ENCODE measurements around the gene VPS54. TPM values are rescaled to one million over a fixed set of nuclear protein-coding genes. Genes with fewer than 3 reads are reported as not detected.
A peak's percentile ranks its signal among the peaks of the same experiment; 100 is the strongest.

Gene VPS54
- total RNA-seq, 1 experiment from 2014 or later, result 13.1 TPM

- ChIA-PET POLR2A (interaction anchor here (0.6 to 18.6 kb wide), 5 partner anchors 8 to 172 kb away, joined by 3 to 248 read pairs (median 5); partner anchors contain the start of gene UGP2), CTCF (interaction anchor here (2.8 kb wide), 1 partner anchor 172 kb away, joined by 15 read pairs; no protein-coding TSS in a partner anchor)
- Mint-ChIP-seq H3K36me3 (ENCODE audit: insufficient read depth, unreplicated experiment) (peaks cover 56% of the 10 kb centered on the region), H3K27me3 (ENCODE audit: insufficient read depth, unreplicated experiment) (no peaks in the 10 kb centered on the region), H3K4me3 (ENCODE audit: unreplicated experiment) (no peak overlapping the region), H3K4me1 (ENCODE audit: insufficient read depth, unreplicated experiment) (peaks cover 49% of the 10 kb centered on the region), H3K9me3 (ENCODE audit: unreplicated experiment) (peaks cover 16% of the 10 kb centered on the region), H3K27ac (ENCODE audit: low read depth, unreplicated experiment) (no peak overlapping the region)
- intact Hi-C loops (cut with micrococcal nuclease), result no loop called here
- TF ChIP-seq, protein P1, sequence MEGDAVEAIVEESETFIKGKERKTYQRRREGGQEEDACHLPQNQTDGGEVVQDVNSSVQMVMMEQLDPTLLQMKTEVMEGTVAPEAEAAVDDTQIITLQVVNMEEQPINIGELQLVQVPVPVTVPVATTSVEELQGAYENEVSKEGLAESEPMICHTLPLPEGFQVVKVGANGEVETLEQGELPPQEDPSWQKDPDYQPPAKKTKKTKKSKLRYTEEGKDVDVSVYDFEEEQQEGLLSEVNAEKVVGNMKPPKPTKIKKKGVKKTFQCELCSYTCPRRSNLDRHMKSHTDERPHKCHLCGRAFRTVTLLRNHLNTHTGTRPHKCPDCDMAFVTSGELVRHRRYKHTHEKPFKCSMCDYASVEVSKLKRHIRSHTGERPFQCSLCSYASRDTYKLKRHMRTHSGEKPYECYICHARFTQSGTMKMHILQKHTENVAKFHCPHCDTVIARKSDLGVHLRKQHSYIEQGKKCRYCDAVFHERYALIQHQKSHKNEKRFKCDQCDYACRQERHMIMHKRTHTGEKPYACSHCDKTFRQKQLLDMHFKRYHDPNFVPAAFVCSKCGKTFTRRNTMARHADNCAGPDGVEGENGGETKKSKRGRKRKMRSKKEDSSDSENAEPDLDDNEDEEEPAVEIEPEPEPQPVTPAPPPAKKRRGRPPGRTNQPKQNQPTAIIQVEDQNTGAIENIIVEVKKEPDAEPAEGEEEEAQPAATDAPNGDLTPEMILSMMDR (IDR thresholded peaks at IDR 0.05; ENCODE audit: unreplicated experiment), result no peak
- DNase-seq (ENCODE audit: unreplicated experiment), result no peak
- no TSS peak for BruUV-seq (replicated peaks)
Observed at GRCh38 chr2:63870679-63871078, 148.5 kb downstream of the VPS54 start.

GRCh38 chr2:63866009-63866709 lies 153.1 kb downstream of the VPS54 start:
- Mint-ChIP-seq H3K4me1 (ENCODE audit: insufficient read depth, unreplicated experiment) (peaks cover 30% of the 10 kb centered on the region), H3K9me3 (ENCODE audit: unreplicated experiment) (no peaks in the 10 kb centered on the region), H3K27me3 (ENCODE audit: insufficient read depth, unreplicated experiment) (no peaks in the 10 kb centered on the region), H3K27ac (ENCODE audit: low read depth, unreplicated experiment) (peak overlapping the region; percentile 72), H3K4me3 (ENCODE audit: unreplicated experiment) (no peak overlapping the region), H3K36me3 (ENCODE audit: insufficient read depth, unreplicated experiment) (peaks cover 49% of the 10 kb centered on the region)
- no TSS peak for BruUV-seq (replicated peaks)
- ChIA-PET CTCF (interaction anchor here (0.6 to 2.0 kb wide), 5 partner anchors 9 to 452 kb away, joined by 3 to 6 read pairs (median 4); no protein-coding TSS in a partner anchor), POLR2A (interaction anchor here (0.6 to 18.6 kb wide), 11 partner anchors 10 to 569 kb away, joined by 3 to 248 read pairs (median 4); partner anchors contain the start of genes MDH1, UGP2 and WDPCP)
- intact Hi-C loops (cut with micrococcal nuclease), result no loop called here
- TF ChIP-seq, protein P1 (IDR thresholded peaks at IDR 0.05; ENCODE audit: unreplicated experiment), result no peak
- no peak for DNase-seq (ENCODE audit: unreplicated experiment)

GRCh38 chr2:63865159-63865799 lies 153.9 kb downstream of the VPS54 start:
- H3K27ac Mint-ChIP-seq (ENCODE audit: low read depth, unreplicated experiment), result peak overlapping the region; percentile 50
- ChIA-PET POLR2A (interaction anchor here (0.6 to 18.6 kb wide), 14 partner anchors 10 to 570 kb away, joined by 3 to 248 read pairs (median 4); partner anchors contain the start of gene UGP2), CTCF (interaction anchor here (0.6 to 11.4 kb wide), 5 partner anchors 9 to 268 kb away, joined by 3 to 114 read pairs (median 5); no protein-coding TSS in a partner anchor)
- BruUV-seq (replicated peaks), result no TSS peak
- no peak overlapping the region for H3K4me3 Mint-ChIP-seq (ENCODE audit: unreplicated experiment)
- H3K27me3 Mint-ChIP-seq (ENCODE audit: insufficient read depth, unreplicated experiment), result no peaks in the 10 kb centered on the region
- TF ChIP-seq, protein P1 (IDR thresholded peaks at IDR 0.05; ENCODE audit: unreplicated experiment), result no peak
- DNase-seq (ENCODE audit: unreplicated experiment), result no peak
- H3K4me1 Mint-ChIP-seq (ENCODE audit: insufficient read depth, unreplicated experiment), result peaks cover 26% of the 10 kb centered on the region
- H3K9me3 Mint-ChIP-seq (ENCODE audit: unreplicated experiment), result no peaks in the 10 kb centered on the region
- intact Hi-C loops (cut with micrococcal nuclease), result no loop called here
- H3K36me3 Mint-ChIP-seq (ENCODE audit: insufficient read depth, unreplicated experiment), result peaks cover 58% of the 10 kb centered on the region

DNA sequence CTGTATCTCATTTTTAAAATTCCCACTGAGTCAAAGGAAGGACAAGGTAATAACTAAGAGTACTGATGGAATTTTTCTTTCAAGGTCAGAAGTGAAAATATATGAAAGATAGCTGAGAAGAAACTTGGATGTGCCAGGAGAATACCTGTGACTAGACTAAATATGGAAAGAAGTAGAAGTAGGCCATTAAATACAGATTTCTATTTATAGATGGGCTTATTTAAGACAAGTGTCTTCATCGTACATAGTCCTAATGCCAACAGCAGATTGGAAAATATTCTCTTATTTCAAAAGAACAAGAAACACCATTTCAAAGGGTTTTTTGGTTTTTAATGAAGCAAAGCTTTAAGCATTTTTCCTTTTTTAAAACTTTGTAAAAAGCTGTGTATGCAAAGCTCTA lies 155.5 kb downstream of the VPS54 start:
- BruUV-seq (replicated peaks), result no TSS peak
- Mint-ChIP-seq H3K27me3 (ENCODE audit: insufficient read depth, unreplicated experiment) (no peaks in the 10 kb centered on the region), H3K9me3 (ENCODE audit: unreplicated experiment) (no peaks in the 10 kb centered on the region), H3K27ac (ENCODE audit: low read depth, unreplicated experiment) (peak overlapping the region; percentile 69), H3K4me1 (ENCODE audit: insufficient read depth, unreplicated experiment) (peaks cover 26% of the 10 kb centered on the region), H3K36me3 (ENCODE audit: insufficient read depth, unreplicated experiment) (peaks cover 68% of the 10 kb centered on the region), H3K4me3 (ENCODE audit: unreplicated experiment) (no peak overlapping the region)
- TF ChIP-seq, protein P1 (IDR thresholded peaks at IDR 0.05; ENCODE audit: unreplicated experiment), result no peak
- intact Hi-C loops (cut with micrococcal nuclease), result loop anchor here (5.0 kb wide), 1 partner anchor 271 kb away; no protein-coding TSS in a partner anchor
- no peak for DNase-seq (ENCODE audit: unreplicated experiment)
- POLR2A ChIA-PET, result interaction anchor here (0.6 to 18.6 kb wide), 9 partner anchors 12 to 275 kb away, joined by 3 to 248 read pairs (median 4); partner anchors contain the start of genes MDH1 and UGP2
- CTCF ChIA-PET, result interaction anchor here (0.6 to 11.4 kb wide), 4 partner anchors 123 to 179 kb away, joined by 3 to 114 read pairs (median 4); no protein-coding TSS in a partner anchor

Measured in MCF 10A (cell line).